Endothelial cell of umbilical vein (primary cell): ENCODE results near the gene SEZ6. TPM values are rescaled to one million over a fixed set of nuclear protein-coding genes. Genes with fewer than 3 reads are reported as not detected.

Source experiments
- BruUV-seq: library from RNA; stranded (reverse); fragments of 400-500 nt; replicated peaks from 2 replicates; lab custom pipeline; 2021; lab: Mats Ljungman, UMichigan
- CTCF ChIA-PET: fragments of 300-600, 350-600 bp; sonication (Branson Sonifier 250); formaldehyde crosslinking; loops from one replicate; lab custom pipeline; 2021; ENCODE audit warnings: antibody characterized with exemption, inconsistent platforms; lab: Charles Lee
- POLR2A ChIA-PET: fragments of 300-600, 350-600 bp; sonication (Branson Sonifier 250); formaldehyde crosslinking; loops from one replicate; lab custom pipeline; 2021; ENCODE audit warnings: antibody characterized with exemption, inconsistent platforms; lab: Charles Lee
- DNase-seq: peaks from one replicate; pipeline ENCODE4 v3.0.0-alpha.2; 2011; ENCODE audit warnings: low read depth, low spot score
- FAIRE-seq: peaks from 2 replicates; lab custom pipeline; 2011; peaks lifted over from hg19 to GRCh38; lab: Jason Lieb, UNC
- H2AFZ ChIP-seq: 2 replicates; pipeline ENCODE4 v1.6.0; 2012; ENCODE audit warnings: low read depth, low read length, control low read depth, inconsistent platforms
- H3K27ac ChIP-seq: 2 replicates; pipeline ENCODE4 v1.5.1; 2011; ENCODE audit warnings: low read depth, mild to moderate bottlenecking, control low read depth, low read length, moderate library complexity; ENCODE audit not compliant: insufficient read depth
- H3K27me3 ChIP-seq, 2 experiments: 2 replicates each; pipeline versions ENCODE4 v1.6.0 to v1.6.1; 2011; ENCODE audit warnings: low read length in 2 of 2, mixed read lengths in 1 of 2; ENCODE audit not compliant: control insufficient read depth in 2 of 2, insufficient read depth in 2 of 2
- H3K36me3 ChIP-seq, 2 experiments: 2 replicates in 1 of 2; 3 replicates in 1 of 2; pipeline ENCODE4 v1.5.1; 2011; ENCODE audit warnings: low read length in 2 of 2, mild to moderate bottlenecking in 1 of 2, moderate library complexity in 1 of 2; ENCODE audit not compliant: control insufficient read depth in 2 of 2, insufficient read depth in 2 of 2; ENCODE audit errors: extremely low read depth in 1 of 2
- H3K4me1 ChIP-seq: 3 replicates; pipeline ENCODE4 v1.5.1; 2011; ENCODE audit warnings: mild to moderate bottlenecking, low read length; ENCODE audit not compliant: control insufficient read depth, insufficient read depth; ENCODE audit errors: extremely low read depth
- H3K4me2 ChIP-seq: 2 replicates; pipeline ENCODE4 v1.6.1; 2011; ENCODE audit warnings: low read length, control low read depth, mixed read lengths; ENCODE audit not compliant: insufficient read depth
- H3K4me3 ChIP-seq, 3 experiments: fragments of 200-600 bp in 1 of 3; sonication (generic), shearing (Covaris generic) in 1 of 3; replicated peaks in 1 of 3; 2 replicates each; pipeline ENCODE4 v1.5.1; 2011 to 2016; ENCODE audit warnings: control low read depth in 3 of 3, low read length in 3 of 3, mild to moderate bottlenecking in 2 of 3, inconsistent platforms in 1 of 3, low read depth in 1 of 3, moderate library complexity in 1 of 3; ENCODE audit not compliant: insufficient read depth in 1 of 3
- H3K79me2 ChIP-seq: 2 replicates; pipeline ENCODE4 v1.6.0; 2012; ENCODE audit warnings: low read length, inconsistent platforms; ENCODE audit not compliant: control insufficient read depth, insufficient read depth
- H3K9ac ChIP-seq: replicated peaks from 2 replicates; pipeline ENCODE3; 2011; ENCODE audit warnings: low read length, control low read depth; ENCODE audit not compliant: insufficient read depth; ENCODE audit errors: extremely low read depth
- H3K9me1 ChIP-seq: replicated peaks from 3 replicates; pipeline ENCODE4 v1.6.0; 2011; ENCODE audit warnings: mild to moderate bottlenecking, low read length; ENCODE audit not compliant: control insufficient read depth, insufficient read depth; ENCODE audit errors: extremely low read depth
- H3K9me3 ChIP-seq: replicated peaks from 2 replicates; pipeline ENCODE4 v1.5.1; 2012; ENCODE audit warnings: low read length, inconsistent platforms; ENCODE audit not compliant: control insufficient read depth, insufficient read depth
- H4K20me1 ChIP-seq: replicated peaks from 2 replicates; pipeline ENCODE3; 2011; ENCODE audit warnings: mild to moderate bottlenecking, low read length; ENCODE audit not compliant: control insufficient read depth, insufficient read depth; ENCODE audit errors: extremely low read depth
- EZH2 ChIP-seq: IDR thresholded peaks from 2 replicates; pipeline ENCODE4 v1.6.1; 2012; ENCODE audit warnings: borderline replicate concordance, low read depth, mild to moderate bottlenecking, moderate library complexity, low read length, inconsistent platforms; ENCODE audit not compliant: severe bottlenecking
- FOS ChIP-seq: IDR thresholded peaks from 2 replicates; pipeline ENCODE4 v1.6.1; 2011; ENCODE audit warnings: mild to moderate bottlenecking, low read length, moderate library complexity, borderline replicate concordance; ENCODE audit not compliant: insufficient read depth
- GATA2 ChIP-seq: IDR thresholded peaks from 2 replicates; pipeline ENCODE4 v1.7.0; 2011; ENCODE audit warnings: low read depth, mild to moderate bottlenecking, moderate library complexity, mixed read lengths, low read length; ENCODE audit not compliant: insufficient read length, insufficient read depth
- JUN ChIP-seq: IDR thresholded peaks from 2 replicates; pipeline ENCODE4 v1.6.1; 2011; ENCODE audit warnings: borderline replicate concordance, low read depth; ENCODE audit not compliant: insufficient read length, insufficient read depth
- MYC ChIP-seq: IDR thresholded peaks from one replicate; pipeline ENCODE4 v1.6.1; 2011; ENCODE audit warnings: mild to moderate bottlenecking, low read depth, low read length
- POLR2A ChIP-seq: IDR thresholded peaks from 2 replicates; pipeline ENCODE4 v1.6.1; 2012; ENCODE audit warnings: low read depth, mild to moderate bottlenecking, control low read depth, low read length
- POLR2AphosphoS5 ChIP-seq: IDR thresholded peaks from 2 replicates; pipeline ENCODE4 v1.6.1; 2012; ENCODE audit warnings: low read depth, mild to moderate bottlenecking, control low read depth, low read length, moderate library complexity; ENCODE audit not compliant: insufficient read depth
- dilution Hi-C: fragments of 300-500 bp; cut with MboI; formaldehyde crosslinking; loops from one replicate; pipeline ENCODE4 v1.15.0; 2019; ENCODE audit warnings: low sequenced_read_pairs; ENCODE audit not compliant: extremely low pct_ligation_motif_present
- intact Hi-C: fragments of 100-400 bp; cut with micrococcal nuclease; formaldehyde crosslinking; loops from one replicate; pipeline ENCODE4 v1.10.0; 2022
- polyA plus RNA-seq, 4 experiments: library from polyadenylated mRNA; depleted of rRNA in 3 of 4; stranded (reverse) in 3 of 4; unstranded in 1 of 4; fragments of >200 nt; gene quantifications; 2 replicates each; pipeline versions ENCODE4 v1.2.1 to v1.2.3, GENCODE V29; 2011 to 2012; ENCODE audit warnings: missing spikeins in 1 of 4
- total RNA-seq: library from RNA; stranded (reverse); gene quantifications from 2 replicates; pipeline ENCODE4 v1.2.3, GENCODE V29; 2021
- TF ChIP-seq, protein P1 (sequence below): IDR thresholded peaks from 2 replicates; pipeline ENCODE4 v1.6.1; 2011; ENCODE audit not compliant: insufficient read depth, insufficient read length
- TF ChIP-seq, protein P2 (sequence below), 2 donors: IDR thresholded peaks; 1 replicate in 1 of 2; 2 replicates in 1 of 2; pipeline ENCODE4 v1.5.1; 2011; ENCODE audit warnings: low read length in 2 of 2, mild to moderate bottlenecking in 2 of 2, moderate library complexity in 2 of 2, control low read depth in 1 of 2, inconsistent platforms in 1 of 2, low read depth in 1 of 2; ENCODE audit not compliant: insufficient read depth in 1 of 2; ENCODE audit errors: extremely low read depth in 1 of 2

Gene SEZ6
- total and polyA plus RNA-seq, 2 donors (not counting 3 experiments of a cell fraction or from before 2014, with no cell fraction given), result not detected

DNA sequence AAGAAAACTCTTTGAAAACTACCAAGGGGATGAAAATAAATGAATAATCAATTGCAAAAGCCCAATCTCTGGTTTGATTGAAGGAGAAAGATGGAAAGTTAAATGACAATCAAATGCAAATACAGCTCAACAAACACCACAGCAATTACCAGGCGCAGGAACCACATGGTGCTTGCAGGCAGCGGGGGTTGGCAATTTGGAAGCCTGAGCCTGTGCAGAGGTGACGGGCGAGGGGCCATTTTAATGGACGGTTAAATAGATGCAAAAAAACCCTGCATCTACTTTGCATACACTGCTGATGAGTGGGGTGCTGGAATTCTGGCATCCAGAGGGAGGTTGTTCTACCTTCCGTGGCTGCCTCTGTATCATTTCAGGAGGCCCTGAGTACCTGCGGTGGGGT is 4.8 kb upstream of the SEZ6 start:
- ChIA-PET POLR2A (no interaction called here), CTCF (interaction anchor here (0.8 to 2.5 kb wide), 7 partner anchors 8 to 209 kb away, joined by 3 to 11 read pairs (median 6); no protein-coding TSS in a partner anchor)
- TF ChIP-seq, protein P1, sequence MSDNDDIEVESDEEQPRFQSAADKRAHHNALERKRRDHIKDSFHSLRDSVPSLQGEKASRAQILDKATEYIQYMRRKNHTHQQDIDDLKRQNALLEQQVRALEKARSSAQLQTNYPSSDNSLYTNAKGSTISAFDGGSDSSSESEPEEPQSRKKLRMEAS, result no peak
- TF ChIP-seq POLR2AphosphoS5 (no peak), MYC (no peak), GATA2 (no peak), POLR2A (no peak), EZH2 (no peak), JUN (no peak), FOS (no peak)
- TF ChIP-seq, protein P2, sequence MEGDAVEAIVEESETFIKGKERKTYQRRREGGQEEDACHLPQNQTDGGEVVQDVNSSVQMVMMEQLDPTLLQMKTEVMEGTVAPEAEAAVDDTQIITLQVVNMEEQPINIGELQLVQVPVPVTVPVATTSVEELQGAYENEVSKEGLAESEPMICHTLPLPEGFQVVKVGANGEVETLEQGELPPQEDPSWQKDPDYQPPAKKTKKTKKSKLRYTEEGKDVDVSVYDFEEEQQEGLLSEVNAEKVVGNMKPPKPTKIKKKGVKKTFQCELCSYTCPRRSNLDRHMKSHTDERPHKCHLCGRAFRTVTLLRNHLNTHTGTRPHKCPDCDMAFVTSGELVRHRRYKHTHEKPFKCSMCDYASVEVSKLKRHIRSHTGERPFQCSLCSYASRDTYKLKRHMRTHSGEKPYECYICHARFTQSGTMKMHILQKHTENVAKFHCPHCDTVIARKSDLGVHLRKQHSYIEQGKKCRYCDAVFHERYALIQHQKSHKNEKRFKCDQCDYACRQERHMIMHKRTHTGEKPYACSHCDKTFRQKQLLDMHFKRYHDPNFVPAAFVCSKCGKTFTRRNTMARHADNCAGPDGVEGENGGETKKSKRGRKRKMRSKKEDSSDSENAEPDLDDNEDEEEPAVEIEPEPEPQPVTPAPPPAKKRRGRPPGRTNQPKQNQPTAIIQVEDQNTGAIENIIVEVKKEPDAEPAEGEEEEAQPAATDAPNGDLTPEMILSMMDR (IDR thresholded peaks at IDR 0.05; ENCODE audit: extremely low read depth in 1 of 2, insufficient read depth in 1 of 2, low read depth in 1 of 2, low read length in 2 of 2), result no peak
- Histone ChIP-seq H4K20me1 (no peaks in the 10 kb centered on the region), H3K9ac (no peak overlapping the region), H3K9me3 (no peaks in the 10 kb centered on the region), H3K4me1 (no peaks in the 10 kb centered on the region), H2AFZ (no peak overlapping the region), H3K27me3 (peaks cover 32 to 41% of the 10 kb centered on the region in 2 experiments), H3K4me3 (no peak overlapping the region), H3K9me1 (no peaks in the 10 kb centered on the region), H3K4me2 (no peak overlapping the region), H3K36me3 (no peaks in the 10 kb centered on the region), H3K27ac (no peak overlapping the region), H3K79me2 (no peaks in the 10 kb centered on the region)
- no peak for DNase-seq
- intact Hi-C loops (no loop called here), dilution Hi-C loops (no loop called here)
- no peak for FAIRE-seq
- no TSS peak for BruUV-seq
